ENCODE measurements around the gene SFRP4. TPM values are rescaled to one million over a fixed set of nuclear protein-coding genes. Genes with fewer than 3 reads are reported as not detected.
"Not testable (repeated sequence)": the region's sequence is repeated elsewhere in the genome, so short reads cannot be mapped to it uniquely, and the experiment has no call there.

SFRP4 gene
- total RNA-seq, 1 donor from 2014 or later = 25.7 TPM

DNA sequence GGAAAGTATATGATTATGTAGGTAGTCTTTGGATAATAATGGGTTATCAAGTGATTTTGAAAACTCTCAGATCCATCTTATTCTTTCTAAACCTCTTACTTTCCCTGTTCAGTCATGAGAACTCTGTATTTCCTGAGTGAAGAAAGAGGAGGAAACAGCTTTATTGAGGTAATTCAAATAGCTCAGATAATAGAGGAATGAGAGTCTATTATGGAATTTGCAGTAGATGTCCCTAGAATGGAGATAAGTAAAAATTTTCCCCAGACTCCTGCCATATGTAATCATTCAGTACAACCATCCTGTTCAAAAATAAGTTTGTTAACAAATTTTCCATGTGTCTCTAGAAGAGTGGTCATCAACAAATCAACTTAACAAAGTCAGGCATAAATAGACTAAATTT lies 40.2 kb upstream of the SFRP4 start:
- H3K9me3 ChIP-seq = no peaks in the 10 kb centered on the region
- no peaks in the 10 kb centered on the region for H3K4me1 ChIP-seq
- no peak for TF ChIP-seq CTCF (IDR thresholded peaks at IDR 0.05)
- H3K27ac ChIP-seq = no peak overlapping the region
- H3K27me3 ChIP-seq = no peaks in the 10 kb centered on the region
- intact Hi-C loops (cut with DNase I) = no loop called here
- peaks cover 0 to 8% of the 10 kb centered on the region in 2 donors for H3K36me3 ChIP-seq
- DNase-seq (ENCODE audit: low spot score in 2 of 2) = no peak
- H3K4me3 ChIP-seq = no peak overlapping the region

GRCh38 chr7:37954217-37954616 lies 37.6 kb upstream of the SFRP4 start:
- H3K9me3 ChIP-seq; H3K4me1 ChIP-seq; H3K27me3 ChIP-seq; intact Hi-C loops (cut with DNase I); H3K4me3 ChIP-seq; H3K27ac ChIP-seq; DNase-seq (ENCODE audit: low spot score in 2 of 2): not testable (repeated sequence)
- peaks cover 0 to 21% of the 10 kb centered on the region in 2 donors for H3K36me3 ChIP-seq

DNA sequence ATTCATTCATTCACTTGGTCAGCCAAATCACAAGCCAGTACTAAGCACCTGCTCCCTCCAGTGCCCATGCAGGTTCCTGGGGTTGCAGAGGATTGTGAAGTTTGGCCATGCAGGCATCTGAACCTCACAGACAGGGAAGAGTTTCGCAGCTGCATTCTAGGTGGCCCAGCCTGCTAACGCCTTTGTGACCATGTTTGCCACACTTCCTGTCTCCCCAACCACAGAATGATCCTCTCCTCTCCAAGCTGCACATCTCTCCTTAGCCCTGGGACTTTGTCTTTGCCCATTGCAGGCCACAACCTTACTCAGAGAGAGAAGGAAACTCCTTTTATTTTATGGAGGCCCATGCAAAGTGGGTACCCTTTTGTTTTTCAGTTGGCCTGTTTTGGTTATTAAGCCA lies 35.6 kb upstream of the SFRP4 start:
- no peak for TF ChIP-seq CTCF (IDR thresholded peaks at IDR 0.05)
- DNase-seq (ENCODE audit: low spot score in 2 of 2) = no peak
- intact Hi-C loops (cut with DNase I) = no loop called here
- H3K27me3 ChIP-seq = no peaks in the 10 kb centered on the region
- no peak overlapping the region for H3K27ac ChIP-seq
- H3K9me3 ChIP-seq = no peaks in the 10 kb centered on the region
- no peaks in the 10 kb centered on the region for H3K4me1 ChIP-seq
- no peak overlapping the region for H3K4me3 ChIP-seq
- H3K36me3 ChIP-seq = peaks cover 0 to 24% of the 10 kb centered on the region in 2 donors

DNA sequence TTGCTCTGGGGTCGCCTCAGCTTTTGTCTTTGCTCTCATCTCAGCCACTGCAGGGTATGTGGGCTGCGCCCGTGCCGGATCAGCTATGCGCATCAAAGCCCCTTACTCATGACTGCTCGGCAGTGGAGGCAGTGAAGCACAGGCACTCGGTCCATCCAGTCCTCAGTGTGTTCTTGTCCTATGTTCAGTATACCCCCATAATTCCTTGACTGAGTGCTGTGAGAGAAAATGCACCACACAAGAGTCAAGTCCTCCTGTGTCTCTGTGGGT lies 31.3 kb upstream of the SFRP4 start:
- Histone ChIP-seq H3K4me1 (peaks cover 0 to 2% of the 10 kb centered on the region in 2 donors), H3K36me3 (peaks cover 0 to 24% of the 10 kb centered on the region in 2 donors), H3K27me3 (no peaks in the 10 kb centered on the region), H3K4me3 (no peak overlapping the region), H3K9me3 (no peaks in the 10 kb centered on the region), H3K27ac (no peak overlapping the region)
- intact Hi-C loops (cut with DNase I) = no loop called here
- no peak for TF ChIP-seq CTCF (IDR thresholded peaks at IDR 0.05)
- DNase-seq (ENCODE audit: low spot score in 2 of 2) = no peak

DNA sequence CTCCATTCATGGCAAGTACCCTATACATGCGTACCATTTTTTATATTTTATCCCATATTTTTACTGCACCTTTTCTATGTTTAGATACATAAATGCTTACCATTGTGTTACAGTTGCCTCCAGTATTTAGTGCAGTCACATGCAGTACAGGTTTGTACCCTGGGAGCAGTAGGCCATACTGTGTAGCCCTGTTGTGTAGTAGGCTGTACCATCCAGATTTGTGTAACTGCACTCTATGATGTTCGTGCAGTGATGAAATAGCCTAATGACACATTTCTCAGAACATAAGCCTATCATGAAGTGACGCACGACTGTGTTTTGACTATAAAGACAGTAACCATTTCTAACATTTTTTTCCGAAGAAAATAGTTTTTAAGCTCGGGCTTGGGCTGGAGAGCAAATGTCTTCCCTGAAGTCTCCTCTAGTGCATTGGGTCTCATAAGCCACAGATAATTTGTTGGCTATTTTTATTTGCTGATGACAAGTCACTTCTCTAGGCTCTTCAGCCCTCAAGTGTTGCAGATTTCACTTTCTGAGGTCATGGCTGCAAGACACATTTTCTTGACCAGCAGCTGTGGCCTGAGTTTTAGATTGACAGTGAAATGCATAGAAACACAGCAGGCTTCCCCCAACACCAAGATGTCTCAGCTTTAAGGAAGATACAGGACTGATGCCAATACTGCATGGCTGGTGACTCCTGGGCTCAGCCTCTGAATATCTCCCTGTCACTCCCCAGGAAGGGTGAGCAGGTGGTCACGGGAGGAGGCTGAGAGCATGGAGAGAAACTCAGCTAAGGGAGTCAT lies 30.7 kb upstream of the SFRP4 start:
- Histone ChIP-seq H3K36me3 (peaks cover 0 to 20% of the 10 kb centered on the region in 2 donors), H3K4me1 (peaks cover 0 to 4% of the 10 kb centered on the region in 2 donors), H3K9me3 (no peaks in the 10 kb centered on the region), H3K27ac (no peak overlapping the region), H3K27me3 (no peaks in the 10 kb centered on the region), H3K4me3 (no peak overlapping the region)
- no peak for DNase-seq (ENCODE audit: low spot score in 2 of 2)
- no peak for TF ChIP-seq CTCF (IDR thresholded peaks at IDR 0.05)
- intact Hi-C loops (cut with DNase I) = no loop called here

DNA sequence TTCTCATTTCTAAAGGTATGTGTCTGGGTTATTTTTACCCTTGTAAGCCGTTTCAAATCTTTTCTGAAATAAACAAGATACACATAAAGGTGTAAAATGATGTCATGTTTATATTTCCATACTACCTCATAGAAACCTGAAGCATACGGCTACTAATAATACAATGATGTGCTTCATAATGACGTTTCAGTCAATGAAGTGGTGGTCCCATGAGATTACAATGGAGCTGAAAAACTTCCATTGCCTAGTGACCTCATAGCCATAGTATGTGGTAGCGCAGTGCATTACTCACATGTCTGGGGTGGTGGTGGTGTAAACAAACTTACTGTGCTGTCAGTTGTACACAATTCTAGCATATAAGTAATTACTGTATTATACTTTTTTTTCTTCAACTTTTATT lies 28.7 kb upstream of the SFRP4 start:
- no peak overlapping the region for H3K27ac ChIP-seq
- no peak for DNase-seq (ENCODE audit: low spot score in 2 of 2)
- H3K9me3 ChIP-seq = no peaks in the 10 kb centered on the region
- intact Hi-C loops (cut with DNase I) = no loop called here
- H3K4me3 ChIP-seq = no peak overlapping the region
- H3K4me1 ChIP-seq = peaks cover 0 to 4% of the 10 kb centered on the region in 2 donors
- H3K36me3 ChIP-seq = peaks cover 0 to 10% of the 10 kb centered on the region in 2 donors
- no peak for TF ChIP-seq CTCF (IDR thresholded peaks at IDR 0.05)
- no peaks in the 10 kb centered on the region for H3K27me3 ChIP-seq
